ENCODE measurements around the gene PSORS1C1. TPM values are rescaled to one million over a fixed set of nuclear protein-coding genes. Genes with fewer than 3 reads are reported as not detected.
"Not testable (repeated sequence)": the region's sequence is repeated elsewhere in the genome, so short reads cannot be mapped to it uniquely, and the experiment has no call there.

The PSORS1C1 gene, protein sequence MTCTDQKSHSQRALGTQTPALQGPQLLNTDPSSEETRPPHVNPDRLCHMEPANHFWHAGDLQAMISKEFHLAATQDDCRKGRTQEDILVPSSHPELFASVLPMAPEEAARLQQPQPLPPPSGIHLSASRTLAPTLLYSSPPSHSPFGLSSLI
- not detected for polyA plus RNA-seq

DNA sequence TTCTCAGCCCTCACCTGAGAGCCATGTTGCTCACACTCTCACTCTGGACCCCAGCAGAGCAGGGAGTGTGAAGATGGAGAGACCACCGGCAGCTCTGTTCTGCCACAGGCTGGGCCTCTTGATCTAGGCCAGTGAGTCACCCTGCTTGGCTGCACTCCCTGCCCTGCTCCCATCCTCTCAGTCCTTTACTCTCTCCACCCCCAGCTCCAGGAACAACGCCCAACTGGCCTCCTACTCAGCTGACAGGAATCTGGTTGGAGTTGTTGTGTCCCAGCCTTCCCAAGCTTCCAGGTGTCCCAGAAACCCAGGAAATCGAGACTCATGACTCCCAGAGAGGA, at the start of gene PSORS1C1:
PSORS1C1 (plus strand) TSS at position 260 of the 338 bp plus-strand sequence. CDS start 14,833 bp downstream, outside the sequence.
- Mint-ChIP-seq H3K4me3 (no peak within 1 kb of the TSS), H3K36me3 (no peaks in the 10 kb centered on the region), H3K4me1 (no peaks in the 10 kb centered on the region), H3K27ac (peak within 1 kb of the TSS in 1 of 6 donors; percentile 35), H3K9me3 (no peaks in the 10 kb centered on the region), H3K27me3 (ENCODE audit: low read depth in 3 of 3) (peaks cover 3 to 33% (median 4%) of the 10 kb centered on the region in 3 donors)
- no peak for DNase-seq

- DNase-seq: no peak
- Mint-ChIP-seq H3K27me3 (ENCODE audit: low read depth in 3 of 3) (peaks cover 0 to 7% (median 2%) of the 10 kb centered on the region in 3 donors), H3K4me1 (no peaks in the 10 kb centered on the region), H3K9me3 (no peaks in the 10 kb centered on the region), H3K36me3 (no peaks in the 10 kb centered on the region), H3K27ac (no peak overlapping the region), H3K4me3 (no peak overlapping the region)
Observed at GRCh38 chr6:31065556-31065955, 49.0 kb upstream of the PSORS1C1 start.

DNA sequence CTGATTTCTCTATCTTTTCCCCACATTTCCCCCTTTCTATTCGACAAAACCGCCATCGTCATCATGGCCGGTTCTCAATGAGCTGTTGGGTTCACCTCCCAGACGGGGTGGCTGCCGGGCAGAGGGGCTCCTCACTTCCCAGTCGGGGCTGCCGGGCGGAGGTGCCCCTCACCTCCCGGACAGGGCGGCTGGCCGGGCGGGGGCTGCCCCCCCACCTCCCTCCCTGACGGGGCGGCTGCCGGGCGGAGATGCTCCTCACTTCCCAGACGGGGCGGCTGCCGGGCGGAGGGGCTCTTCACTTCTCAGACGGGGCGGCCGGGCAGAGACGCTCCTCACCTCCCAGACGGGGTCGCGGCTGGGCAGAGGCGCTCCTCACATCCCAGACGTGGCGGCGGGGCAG, 47.6 kb upstream of the PSORS1C1 start:
- not testable (repeated sequence) for H3K27ac Mint-ChIP-seq, H3K4me1 Mint-ChIP-seq, H3K4me3 Mint-ChIP-seq, DNase-seq, H3K36me3 Mint-ChIP-seq, H3K9me3 Mint-ChIP-seq
- peaks cover 0 to 11% (median 2%) of the 10 kb centered on the region in 3 donors for H3K27me3 Mint-ChIP-seq (ENCODE audit: low read depth in 3 of 3)

- H3K9me3 Mint-ChIP-seq, H3K27ac Mint-ChIP-seq, DNase-seq, H3K4me3 Mint-ChIP-seq, H3K36me3 Mint-ChIP-seq, H3K4me1 Mint-ChIP-seq: not testable (repeated sequence)
- H3K27me3 Mint-ChIP-seq (ENCODE audit: low read depth in 3 of 3): peaks cover 0 to 11% (median 2%) of the 10 kb centered on the region in 3 donors
Observed at GRCh38 chr6:31067891-31068668, 46.5 kb upstream of the PSORS1C1 start.

DNA sequence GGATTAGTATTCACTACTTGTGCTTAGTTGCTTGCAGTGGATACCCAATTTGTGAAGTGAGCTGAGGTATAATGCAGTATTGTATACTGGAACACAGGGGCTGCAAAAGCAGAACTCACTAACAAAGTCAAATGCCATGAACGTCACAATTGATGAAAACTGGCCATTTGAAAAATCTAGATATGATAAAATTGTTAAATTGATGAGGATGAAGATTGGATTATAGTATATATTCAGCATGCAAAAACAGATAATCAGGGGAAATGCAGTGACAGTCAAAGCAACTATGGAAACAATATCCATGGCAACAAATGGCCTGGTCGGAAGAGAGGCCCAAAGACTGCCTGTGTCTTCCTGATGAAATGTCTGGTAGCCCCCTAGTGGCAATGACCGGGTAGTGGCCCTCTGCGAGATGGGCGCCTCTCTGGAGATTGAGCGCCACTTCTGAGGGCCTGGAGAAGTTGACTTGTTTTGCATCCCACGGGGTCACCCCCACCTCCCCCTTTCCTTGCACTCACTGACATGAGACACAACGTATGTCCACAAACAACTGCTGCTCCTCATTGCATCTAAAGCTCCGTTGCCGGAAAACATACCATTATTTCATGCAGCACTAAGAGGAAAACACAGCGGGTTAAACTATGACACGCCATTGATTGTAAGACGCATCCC, 45.8 kb upstream of the PSORS1C1 start:
- Mint-ChIP-seq H3K4me3 (no peak overlapping the region), H3K9me3 (no peaks in the 10 kb centered on the region), H3K27ac (no peak overlapping the region), H3K4me1 (no peaks in the 10 kb centered on the region), H3K27me3 (ENCODE audit: low read depth in 3 of 3) (peaks cover 0 to 11% (median 2%) of the 10 kb centered on the region in 3 donors), H3K36me3 (no peaks in the 10 kb centered on the region)
- peak; percentile 39 to 62 (median 52) for DNase-seq

- Mint-ChIP-seq H3K9me3 (no peaks in the 10 kb centered on the region), H3K4me3 (no peak overlapping the region), H3K4me1 (no peaks in the 10 kb centered on the region), H3K36me3 (no peaks in the 10 kb centered on the region), H3K27ac (no peak overlapping the region), H3K27me3 (ENCODE audit: low read depth in 3 of 3) (peaks cover 0 to 6% (median 0%) of the 10 kb centered on the region in 3 donors)
- no peak for DNase-seq
Observed at GRCh38 chr6:31070711-31071197, 43.8 kb upstream of the PSORS1C1 start.

DNA sequence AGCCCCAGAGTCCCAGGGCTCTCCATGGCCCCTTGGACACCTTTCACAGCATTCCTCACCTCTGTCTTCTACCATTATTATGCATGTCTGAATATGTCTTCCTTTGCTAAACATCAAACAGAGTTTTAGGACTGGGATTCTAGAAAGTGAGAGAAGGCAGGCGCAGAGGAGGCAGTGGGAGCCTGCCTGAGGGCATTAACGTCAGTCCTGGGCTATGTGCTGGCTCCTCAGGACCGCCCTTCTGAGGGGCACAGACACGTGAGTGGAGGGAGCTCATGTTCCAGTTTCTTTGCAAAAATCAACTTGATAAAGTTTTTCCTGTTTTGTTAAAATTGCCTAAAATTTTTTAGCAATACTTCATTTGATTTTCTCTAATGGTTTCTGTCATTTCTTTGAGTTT, 40.2 kb upstream of the PSORS1C1 start:
- Mint-ChIP-seq H3K4me3 (no peak overlapping the region), H3K36me3 (no peaks in the 10 kb centered on the region), H3K27me3 (ENCODE audit: low read depth in 3 of 3) (peaks cover 2 to 4% (median 2%) of the 10 kb centered on the region in 3 donors), H3K9me3 (no peaks in the 10 kb centered on the region), H3K4me1 (peaks cover 3% of the 10 kb centered on the region in 2 donors), H3K27ac (no peak overlapping the region)
- DNase-seq: no peak

- Mint-ChIP-seq H3K4me3 (no peak overlapping the region), H3K4me1 (peaks cover 8 to 10% of the 10 kb centered on the region in 2 donors), H3K27ac (no peak overlapping the region), H3K9me3 (no peaks in the 10 kb centered on the region), H3K36me3 (no peaks in the 10 kb centered on the region), H3K27me3 (ENCODE audit: low read depth in 3 of 3) (peaks cover 2 to 7% (median 6%) of the 10 kb centered on the region in 3 donors)
- no peak for DNase-seq
Observed at GRCh38 chr6:31075528-31075927, 39.1 kb upstream of the PSORS1C1 start.

DNA sequence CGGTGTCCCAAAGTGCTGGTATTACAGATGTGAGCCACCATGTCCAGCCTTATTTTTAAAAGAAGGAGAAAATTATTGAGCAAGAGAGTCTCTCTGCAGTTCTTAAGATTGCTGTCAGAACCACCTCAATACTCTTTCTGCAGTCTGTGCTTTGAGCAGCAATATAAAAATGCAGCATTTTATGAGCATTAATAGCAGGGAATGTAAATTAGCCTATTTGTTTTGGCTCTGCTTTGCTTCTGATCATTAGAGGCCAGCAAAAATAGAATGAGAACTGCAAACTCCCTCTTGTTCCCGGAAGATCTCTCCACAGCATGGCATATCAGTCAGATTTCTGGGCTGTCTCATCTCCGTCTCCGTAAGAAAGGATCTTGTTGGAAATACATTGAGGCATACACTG, 38.0 kb upstream of the PSORS1C1 start:
- peaks cover 2 to 9% (median 2%) of the 10 kb centered on the region in 3 donors for H3K27me3 Mint-ChIP-seq (ENCODE audit: low read depth in 3 of 3)
- H3K36me3 Mint-ChIP-seq: no peaks in the 10 kb centered on the region
- H3K4me3 Mint-ChIP-seq: no peak overlapping the region
- no peak overlapping the region for H3K27ac Mint-ChIP-seq
- H3K4me1 Mint-ChIP-seq: peaks cover 8 to 10% of the 10 kb centered on the region in 2 donors
- no peaks in the 10 kb centered on the region for H3K9me3 Mint-ChIP-seq
- DNase-seq: no peak

DNA sequence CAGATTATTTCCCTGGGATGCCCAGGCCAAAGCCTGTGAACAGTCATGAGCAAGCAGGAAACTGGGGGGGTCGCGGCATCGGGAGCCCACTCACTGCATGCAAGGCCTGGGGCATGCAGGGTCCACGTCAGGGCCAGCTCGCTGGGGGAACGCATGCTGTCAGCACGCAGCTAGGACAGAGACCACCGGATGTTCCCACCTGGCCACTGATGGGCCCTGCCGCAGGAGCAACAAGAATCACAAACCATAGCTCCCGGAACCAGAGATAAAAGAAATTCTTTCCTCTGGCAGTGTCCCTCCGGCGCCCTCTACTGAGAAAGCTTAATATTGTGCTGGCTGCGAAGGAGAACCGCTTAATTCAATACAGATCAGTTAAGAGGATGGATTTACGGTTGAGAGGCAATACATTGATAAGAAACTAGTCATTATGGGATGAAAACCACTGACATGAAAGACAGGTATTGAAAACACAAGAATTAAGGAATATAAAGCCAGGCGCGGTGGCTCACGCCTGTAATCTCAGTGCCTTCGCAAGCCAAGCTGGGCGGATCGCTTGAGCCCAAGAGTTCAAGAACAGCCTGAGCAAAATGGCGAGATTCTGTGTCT, 34.8 kb upstream of the PSORS1C1 start:
- Mint-ChIP-seq H3K36me3 (no peaks in the 10 kb centered on the region), H3K27me3 (ENCODE audit: low read depth in 3 of 3) (peaks cover 2 to 11% (median 4%) of the 10 kb centered on the region in 3 donors), H3K4me1 (peaks cover 8 to 10% of the 10 kb centered on the region in 2 donors), H3K9me3 (no peaks in the 10 kb centered on the region), H3K27ac (no peak overlapping the region), H3K4me3 (peak overlapping the region; percentile 12 to 74 (median 59))
- peak; percentile 31 to 60 (median 41) for DNase-seq

DNA sequence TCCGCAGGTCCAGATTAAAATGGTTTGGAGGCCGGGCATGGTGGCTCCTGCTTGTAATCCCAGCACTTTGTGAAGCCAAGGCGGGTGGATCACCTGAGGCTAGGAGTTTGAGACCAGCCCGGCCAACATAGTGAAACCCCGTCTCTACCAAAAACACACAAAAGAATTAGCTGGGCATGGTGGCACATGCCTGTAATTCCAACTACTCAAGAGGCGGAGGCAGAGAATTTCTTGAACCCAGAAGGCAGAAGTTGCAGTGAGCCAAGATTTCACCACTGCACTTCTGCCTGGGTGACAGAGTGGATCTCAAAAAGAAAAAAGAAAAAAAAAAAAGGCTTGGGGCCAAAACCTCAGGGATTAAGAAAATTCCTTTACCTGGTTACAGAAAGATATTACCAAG, 32.7 kb upstream of the PSORS1C1 start:
- no peak for DNase-seq

DNA sequence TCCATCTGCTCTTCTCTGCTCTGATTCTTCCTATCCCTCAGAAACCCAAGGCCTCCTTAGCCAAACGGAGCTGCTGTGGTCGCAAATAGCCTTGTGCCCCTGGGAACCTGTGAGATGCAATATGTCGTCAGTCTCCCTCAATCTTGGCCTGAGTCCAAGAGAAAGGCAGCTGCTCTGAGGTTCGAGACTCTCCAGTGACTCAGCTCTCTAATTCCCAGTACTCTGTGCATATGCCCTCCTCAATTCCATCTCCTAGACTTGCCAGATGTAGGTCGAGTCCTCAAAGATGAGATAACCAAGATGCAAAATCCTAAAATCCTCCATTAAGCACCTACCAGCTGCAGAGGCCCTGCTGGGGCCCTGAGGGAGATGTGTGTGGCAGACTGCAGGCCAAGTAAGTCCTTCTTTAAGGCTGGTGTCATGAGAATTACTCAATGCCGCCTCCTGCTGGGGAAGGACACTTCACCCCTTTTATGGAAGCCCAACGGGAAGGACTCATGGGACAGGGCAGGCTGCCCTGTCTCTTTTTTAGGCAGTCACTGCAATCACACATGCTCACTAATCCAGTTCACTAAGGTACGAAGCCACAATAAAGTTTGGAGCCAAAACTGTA, 30.8 kb upstream of the PSORS1C1 start:
- peak overlapping the region in 1 of 6 donors; percentile 45 for H3K27ac Mint-ChIP-seq
- peaks cover 0 to 13% (median 9%) of the 10 kb centered on the region in 3 donors for H3K27me3 Mint-ChIP-seq (ENCODE audit: low read depth in 3 of 3)
- H3K4me3 Mint-ChIP-seq: no peak overlapping the region
- H3K36me3 Mint-ChIP-seq: no peaks in the 10 kb centered on the region
- peaks cover 8 to 16% of the 10 kb centered on the region in 2 donors for H3K4me1 Mint-ChIP-seq
- DNase-seq: no peak
- H3K9me3 Mint-ChIP-seq: no peaks in the 10 kb centered on the region

More for the DNA sequence above, 32.7 kb upstream of the PSORS1C1 start:
- Mint-ChIP-seq H3K36me3 (no peaks in the 10 kb centered on the region), H3K4me1 (peaks cover 8 to 10% of the 10 kb centered on the region in 2 donors), H3K27me3 (ENCODE audit: low read depth in 3 of 3) (peaks cover 2 to 11% (median 7%) of the 10 kb centered on the region in 3 donors), H3K9me3 (no peaks in the 10 kb centered on the region), H3K27ac (no peak overlapping the region), H3K4me3 (no peak overlapping the region)

DNA sequence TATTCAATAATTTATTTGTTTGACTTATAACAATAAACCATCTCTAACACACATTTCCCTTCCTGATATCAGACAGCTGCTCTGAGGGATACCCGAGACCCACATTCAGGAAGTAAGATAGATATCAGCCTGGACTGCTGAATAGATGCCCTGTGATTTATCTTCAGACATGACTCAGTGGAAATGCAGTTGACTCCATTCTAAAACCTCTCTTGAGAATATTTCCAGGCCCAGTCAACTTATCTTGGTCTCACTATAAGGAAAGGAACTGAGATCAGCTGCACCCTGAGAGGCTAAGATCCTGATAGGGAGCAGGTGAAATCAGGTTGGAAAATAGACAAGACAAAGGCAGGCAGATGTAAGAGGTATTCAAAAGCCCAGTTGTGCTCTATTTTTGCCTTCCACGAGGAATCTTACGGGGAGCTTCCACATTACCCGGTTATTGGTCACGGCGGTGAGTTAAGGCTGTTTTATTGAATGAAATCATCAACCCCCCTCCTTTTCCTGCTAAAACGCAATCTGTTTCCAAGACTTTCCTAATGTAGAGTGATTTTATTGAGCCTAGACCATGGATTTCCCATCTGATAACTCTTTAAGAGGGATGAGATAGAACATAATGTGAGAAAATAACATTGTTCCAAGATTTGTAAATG, 27.7 kb upstream of the PSORS1C1 start:
- Mint-ChIP-seq H3K9me3 (no peaks in the 10 kb centered on the region), H3K27ac (no peak overlapping the region), H3K4me3 (no peak overlapping the region), H3K4me1 (peaks cover 0 to 6% of the 10 kb centered on the region in 2 donors), H3K36me3 (no peaks in the 10 kb centered on the region), H3K27me3 (ENCODE audit: low read depth in 3 of 3) (peaks cover 0 to 7% (median 4%) of the 10 kb centered on the region in 3 donors)
- DNase-seq: no peak
